ENCODE data around the gene PSMB7. TPM values are rescaled to one million over a fixed set of nuclear protein-coding genes. Genes with fewer than 3 reads are reported as not detected.

The PSMB7 gene
- total and polyA plus RNA-seq, 2 donors from 2014 or later: 105 to 250 TPM

DNA sequence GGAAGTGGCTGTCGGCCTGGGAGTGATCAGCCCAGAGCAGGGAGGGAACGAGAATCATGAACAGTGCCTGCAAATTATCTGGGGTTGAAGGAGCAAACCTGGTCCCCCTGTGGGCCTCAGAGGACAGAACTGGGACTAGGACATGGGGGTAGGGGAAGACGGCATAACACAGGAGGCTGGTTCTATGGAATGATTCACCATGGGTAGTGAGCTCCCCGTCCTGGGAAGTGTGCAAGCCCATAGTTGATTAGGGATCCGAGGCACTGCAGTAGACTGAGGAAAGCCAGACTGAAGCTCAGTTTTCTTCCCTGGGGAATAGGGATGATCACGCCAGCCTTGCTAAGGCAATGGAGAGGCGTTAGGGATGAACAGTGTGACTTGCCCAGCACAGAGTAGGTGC, 40.6 kb upstream of the PSMB7 start:
- no peak for DNase-seq
- peaks cover 18% of the 10 kb centered on the region for H3K27me3 ChIP-seq (ENCODE audit: control insufficient read depth, insufficient read depth, low read length)
- H3K4me3 ChIP-seq (ENCODE audit: low read length in 3 of 3): no peak overlapping the region
- TF ChIP-seq, protein P1, sequence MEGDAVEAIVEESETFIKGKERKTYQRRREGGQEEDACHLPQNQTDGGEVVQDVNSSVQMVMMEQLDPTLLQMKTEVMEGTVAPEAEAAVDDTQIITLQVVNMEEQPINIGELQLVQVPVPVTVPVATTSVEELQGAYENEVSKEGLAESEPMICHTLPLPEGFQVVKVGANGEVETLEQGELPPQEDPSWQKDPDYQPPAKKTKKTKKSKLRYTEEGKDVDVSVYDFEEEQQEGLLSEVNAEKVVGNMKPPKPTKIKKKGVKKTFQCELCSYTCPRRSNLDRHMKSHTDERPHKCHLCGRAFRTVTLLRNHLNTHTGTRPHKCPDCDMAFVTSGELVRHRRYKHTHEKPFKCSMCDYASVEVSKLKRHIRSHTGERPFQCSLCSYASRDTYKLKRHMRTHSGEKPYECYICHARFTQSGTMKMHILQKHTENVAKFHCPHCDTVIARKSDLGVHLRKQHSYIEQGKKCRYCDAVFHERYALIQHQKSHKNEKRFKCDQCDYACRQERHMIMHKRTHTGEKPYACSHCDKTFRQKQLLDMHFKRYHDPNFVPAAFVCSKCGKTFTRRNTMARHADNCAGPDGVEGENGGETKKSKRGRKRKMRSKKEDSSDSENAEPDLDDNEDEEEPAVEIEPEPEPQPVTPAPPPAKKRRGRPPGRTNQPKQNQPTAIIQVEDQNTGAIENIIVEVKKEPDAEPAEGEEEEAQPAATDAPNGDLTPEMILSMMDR (IDR thresholded peaks at IDR 0.05; ENCODE audit: borderline replicate concordance, extremely low read depth, insufficient read depth): no peak
- intact Hi-C loops (cut with DNase I): no loop called here
- peaks cover 0 to 5% (median 4%) of the 10 kb centered on the region in 3 donors for H3K9me3 ChIP-seq (ENCODE audit: control insufficient read depth in 2 of 3, insufficient read depth in 1 of 3, low read length in 3 of 3)
- no peak for FAIRE-seq
- H3K36me3 ChIP-seq (ENCODE audit: control insufficient read depth in 2 of 3, insufficient read depth in 3 of 3, low read length in 3 of 3): no peaks in the 10 kb centered on the region
- H3K4me1 ChIP-seq (ENCODE audit: control insufficient read depth in 2 of 3, insufficient read depth in 2 of 3, low read depth in 1 of 3, low read length in 3 of 3): no peaks in the 10 kb centered on the region
- no peak overlapping the region for H3K27ac ChIP-seq (ENCODE audit: low read depth in 2 of 2, low read length in 2 of 2)
- H3K9ac ChIP-seq (ENCODE audit: low read length in 3 of 3): no peak overlapping the region

DNA sequence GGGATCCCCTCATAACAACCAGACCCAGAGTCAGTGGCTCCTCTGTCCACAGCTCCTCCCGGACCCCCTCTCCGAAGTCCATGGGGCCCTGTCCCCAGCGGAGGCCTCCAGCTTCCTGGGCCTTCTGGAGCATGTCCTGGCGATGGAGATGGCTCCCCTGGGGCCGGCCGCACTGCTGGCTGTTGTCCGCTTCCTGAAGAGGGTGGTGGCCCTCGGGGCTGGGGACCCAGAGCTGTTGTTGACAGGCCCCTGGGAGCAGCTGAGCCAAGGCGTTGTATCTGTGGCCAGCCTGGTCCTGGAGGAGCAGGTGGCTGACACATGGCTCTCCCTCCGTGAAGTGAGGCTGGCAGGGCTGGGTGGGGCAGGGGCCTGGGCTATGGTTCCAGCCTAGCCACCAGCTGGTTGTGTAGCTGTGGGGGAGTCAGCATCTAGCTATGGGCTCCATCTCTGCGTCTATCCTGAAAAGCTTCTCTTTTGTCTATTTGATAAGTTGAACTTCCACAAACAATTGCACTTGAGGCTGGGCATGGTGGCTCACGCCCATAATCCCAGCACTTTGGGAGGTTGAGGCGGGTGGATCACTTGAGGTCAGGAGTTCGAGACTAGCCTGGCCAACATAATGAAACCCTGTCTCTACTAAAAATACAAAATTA, 39.7 kb upstream of the PSMB7 start:
- Histone ChIP-seq H3K9ac (ENCODE audit: low read length in 3 of 3) (no peak overlapping the region), H3K27ac (ENCODE audit: low read depth in 2 of 2, low read length in 2 of 2) (no peak overlapping the region), H3K27me3 (ENCODE audit: control insufficient read depth, insufficient read depth, low read length) (peaks cover 20% of the 10 kb centered on the region), H3K36me3 (ENCODE audit: control insufficient read depth in 2 of 3, insufficient read depth in 3 of 3, low read length in 3 of 3) (no peaks in the 10 kb centered on the region), H3K4me3 (ENCODE audit: low read length in 3 of 3) (no peak overlapping the region), H3K4me1 (ENCODE audit: control insufficient read depth in 2 of 3, insufficient read depth in 2 of 3, low read depth in 1 of 3, low read length in 3 of 3) (peaks cover 0 to 4% (median 0%) of the 10 kb centered on the region in 3 donors), H3K9me3 (ENCODE audit: control insufficient read depth in 2 of 3, insufficient read depth in 1 of 3, low read length in 3 of 3) (no peaks in the 10 kb centered on the region)
- FAIRE-seq: no peak
- no peak for DNase-seq
- TF ChIP-seq, protein P1 (IDR thresholded peaks at IDR 0.05; ENCODE audit: borderline replicate concordance, extremely low read depth, insufficient read depth): no peak
- intact Hi-C loops (cut with DNase I): no loop called here

DNA sequence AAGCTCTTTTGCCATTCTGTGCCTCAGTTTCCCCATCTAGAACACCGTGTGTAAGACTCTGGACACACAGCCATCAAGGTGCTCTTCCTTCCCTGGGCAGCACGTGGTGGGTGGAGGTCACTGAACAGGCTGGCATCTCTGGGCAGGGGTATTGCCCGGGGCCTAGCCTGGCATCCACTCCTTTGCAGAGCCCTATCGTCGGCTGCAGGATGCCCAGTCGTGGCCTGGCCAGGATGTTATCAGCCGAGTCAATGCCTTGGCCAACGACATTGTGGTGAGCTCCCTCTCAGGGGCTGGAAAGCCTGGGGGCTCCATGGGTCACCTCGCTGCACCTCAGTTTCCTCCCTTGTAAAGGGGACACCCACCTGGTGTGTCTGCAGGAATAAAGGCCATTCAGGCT, 39.1 kb upstream of the PSMB7 start:
- Histone ChIP-seq H3K27ac (ENCODE audit: low read depth in 2 of 2, low read length in 2 of 2) (no peak overlapping the region), H3K4me3 (ENCODE audit: low read length in 3 of 3) (no peak overlapping the region), H3K9me3 (ENCODE audit: control insufficient read depth in 2 of 3, insufficient read depth in 1 of 3, low read length in 3 of 3) (no peaks in the 10 kb centered on the region), H3K36me3 (ENCODE audit: control insufficient read depth in 2 of 3, insufficient read depth in 3 of 3, low read length in 3 of 3) (no peaks in the 10 kb centered on the region), H3K9ac (ENCODE audit: low read length in 3 of 3) (no peak overlapping the region), H3K27me3 (ENCODE audit: control insufficient read depth, insufficient read depth, low read length) (peaks cover 20% of the 10 kb centered on the region), H3K4me1 (ENCODE audit: control insufficient read depth in 2 of 3, insufficient read depth in 2 of 3, low read depth in 1 of 3, low read length in 3 of 3) (peaks cover 0 to 4% (median 0%) of the 10 kb centered on the region in 3 donors)
- DNase-seq: no peak
- intact Hi-C loops (cut with DNase I): no loop called here
- TF ChIP-seq, protein P1 (IDR thresholded peaks at IDR 0.05; ENCODE audit: borderline replicate concordance, extremely low read depth, insufficient read depth): no peak
- FAIRE-seq: no peak

Data from kidney (tissue), 14 donors.